Lung (tissue), 12 donors: ENCODE data around the gene RPTN. TPM values are rescaled to one million over a fixed set of nuclear protein-coding genes. Genes with fewer than 3 reads are reported as not detected.

ENCODE experiments used
- ATAC-seq: fragments of 200-7000 bp; cut with Tn5 transposase; one replicate; pipeline ENCODE4 v1.9.1; 2020; ENCODE audit warnings: moderate number of reproducible peaks; ENCODE audit not compliant: insufficient read depth, low FRiP score
- DNase-seq, 3 donors: peaks; one replicate each; pipeline ENCODE4 v3.0.0-alpha.2; 2013 to 2017
- H3K27ac ChIP-seq, 2 donors: one replicate each; pipeline ENCODE4 v1.5.1; 2013; ENCODE audit warnings: mild to moderate bottlenecking in 2 of 2, moderate library complexity in 2 of 2, control low read depth in 1 of 2, inconsistent platforms in 1 of 2, low read depth in 1 of 2, low read length in 1 of 2
- H3K27me3 ChIP-seq, 3 donors: one replicate each; pipeline ENCODE4 v1.5.1; 2013; ENCODE audit warnings: low read length in 2 of 3; ENCODE audit not compliant: control insufficient read depth in 3 of 3, insufficient read depth in 3 of 3
- H3K36me3 ChIP-seq, 4 donors: one replicate each; pipeline ENCODE4 v1.5.1; 2013; ENCODE audit warnings: low read length in 4 of 4, mild to moderate bottlenecking in 1 of 4, moderate library complexity in 1 of 4; ENCODE audit not compliant: control insufficient read depth in 4 of 4, insufficient read depth in 4 of 4
- H3K4me1 ChIP-seq, 5 donors: one replicate each; pipeline ENCODE4 v1.5.1; 2013; ENCODE audit warnings: low read length in 5 of 5, mild to moderate bottlenecking in 2 of 5, moderate library complexity in 1 of 5; ENCODE audit not compliant: control insufficient read depth in 5 of 5, insufficient read depth in 5 of 5
- H3K4me3 ChIP-seq: one replicate; pipeline ENCODE4 v1.5.1; 2013; ENCODE audit warnings: mild to moderate bottlenecking, control low read depth, moderate library complexity
- H3K9ac ChIP-seq, 2 donors: one replicate each; pipeline ENCODE4 v1.5.1; 2013; ENCODE audit warnings: low read length in 2 of 2, control low read depth in 1 of 2; ENCODE audit not compliant: insufficient read depth in 1 of 2
- H3K9me3 ChIP-seq, 4 donors: one replicate each; pipeline ENCODE4 v1.5.1; 2013; ENCODE audit warnings: low read length in 3 of 4, mild to moderate bottlenecking in 1 of 4, moderate library complexity in 1 of 4; ENCODE audit not compliant: control insufficient read depth in 4 of 4, insufficient read depth in 3 of 4
- CTCF ChIP-seq: IDR thresholded peaks from 2 replicates; pipeline ENCODE4 v1.5.1; 2012; ENCODE audit warnings: mild to moderate bottlenecking; ENCODE audit errors: control extremely low read depth, extremely low read depth
- WGBS, 2 donors: extraction: QIAGEN DNeasy Blood & Tissue Kit; methylation state at CpG; one replicate each; pipeline ENCODE4 v1.1.7; 2013; 5-methylcytosine and 5-hydroxymethylcytosine counted together
- polyA plus RNA-seq, 2 donors: library from polyadenylated mRNA; stranded (reverse); fragments of 200-250 nt; gene quantifications; one replicate each; pipeline ENCODE4 v1.2.1, GENCODE V29; 2013
- total RNA-seq, 2 donors: library from RNA; depleted of rRNA in 1 of 2; stranded (reverse); fragments of >200 nt in 1 of 2; gene quantifications; one replicate each; pipeline ENCODE4 v1.2.1, GENCODE V29; 2014 to 2021
- donor health status: control.
- donor health status: control.
- donor health status: Bipolar disorder and iron deficiency.
- donor health status: healthy.
- donor health status: DM: yes; HTN: yes; CAD: no.

Gene RPTN
- total and polyA plus RNA-seq, 4 donors: not detected

GRCh38 chr1:152185544-152186391 is 26.7 kb upstream of the RPTN start:
- no peak overlapping the region for H3K9ac ChIP-seq
- H3K27me3 ChIP-seq: no peaks in the 10 kb centered on the region
- no peaks in the 10 kb centered on the region for H3K36me3 ChIP-seq
- ATAC-seq: peak; percentile 54
- WGBS, 2 donors: 33 to 40% methylated on average over 8 of the region's 8 CpGs
- no peaks in the 10 kb centered on the region for H3K9me3 ChIP-seq
- H3K4me1 ChIP-seq: peaks cover 0 to 13% (median 9%) of the 10 kb centered on the region in 5 donors
- H3K27ac ChIP-seq: no peak overlapping the region
- no peak overlapping the region for H3K4me3 ChIP-seq
- DNase-seq: peak; percentile 15 to 57 (median 37)
- peak; percentile 82 for TF ChIP-seq CTCF

- peak; percentile 16 for ATAC-seq
- Histone ChIP-seq H3K27ac (no peak overlapping the region), H3K9ac (no peak overlapping the region), H3K27me3 (no peaks in the 10 kb centered on the region), H3K4me3 (no peak overlapping the region), H3K9me3 (no peaks in the 10 kb centered on the region), H3K4me1 (peaks cover 0 to 13% (median 2%) of the 10 kb centered on the region in 5 donors), H3K36me3 (no peaks in the 10 kb centered on the region)
- DNase-seq: peak in 2 of 3 donors; percentile 70 to 90
- no peak for TF ChIP-seq CTCF
- 57 to 58% methylated on average over 2 of the region's 2 CpGs for WGBS, 2 donors
Measured at GRCh38 chr1:152182944-152183361, 23.9 kb upstream of the RPTN start.

- no peak for DNase-seq
- ATAC-seq: no peak
- no peak overlapping the region for H3K9ac ChIP-seq
Measured at GRCh38 chr1:152182431-152182830, 23.4 kb upstream of the RPTN start.

More at GRCh38 chr1:152182431-152182830, 23.4 kb upstream of the RPTN start:
- TF ChIP-seq CTCF: peak; percentile 5
- WGBS, 2 donors: 79 to 80% methylated on average over 2 of the region's 2 CpGs
- Histone ChIP-seq H3K4me1 (peaks cover 0 to 13% (median 2%) of the 10 kb centered on the region in 5 donors), H3K27ac (no peak overlapping the region), H3K36me3 (no peaks in the 10 kb centered on the region), H3K9me3 (no peaks in the 10 kb centered on the region), H3K4me3 (no peak overlapping the region), H3K27me3 (no peaks in the 10 kb centered on the region)
